K562 (cell line): ENCODE data around the gene NPAS2. TPM values are rescaled to one million over a fixed set of nuclear protein-coding genes. Genes with fewer than 3 reads are reported as not detected.

Source experiments
- ATAC-seq: fragments of 200-7000 bp; cut with Tn5 transposase; 3 replicates; pipeline ENCODE4 v1.9.1; 2020; ENCODE audit warnings: moderate library complexity
- BruUV-seq: library from RNA; stranded (reverse); fragments of 400-500 nt; replicated peaks from 2 replicates; lab custom pipeline; 2021; lab: Mats Ljungman, UMichigan
- CTCF ChIA-PET: fragments of 300-600 bp; formaldehyde crosslinking; extraction: SDS; loops from one replicate; lab custom pipeline; 2021; ENCODE audit warnings: low intra/inter-chr PET ratio; lab: Yijun Ruan, JAX
- POLR2A ChIA-PET: fragments of 300-600, 350-650 bp; sonication (Branson Sonifier 250); formaldehyde crosslinking; extraction: SDS; loops from one replicate; lab custom pipeline; 2021; ENCODE audit warnings: antibody characterized with exemption, inconsistent platforms; lab: Yijun Ruan, JAX
- DNase-seq, 4 experiments: peaks; one replicate each; pipeline versions ENCODE4 v3.0.0 to v3.0.0-alpha.2; 2011 to 2018; ENCODE audit warnings: low spot score in 3 of 4, mixed read lengths in 3 of 4; ENCODE audit errors: extremely low read depth in 1 of 4
- FAIRE-seq: peaks from 2 replicates; lab custom pipeline; 2011; peaks lifted over from hg19 to GRCh38; lab: Jason Lieb, UNC
- H2AFZ ChIP-seq: 2 replicates; pipeline ENCODE4 v1.6.0; 2011; ENCODE audit warnings: low read depth, low read length, control low read depth, inconsistent platforms
- H3K27ac ChIP-seq: fragments of 200-600 bp; 3 replicates; pipeline ENCODE4 v1.8.0; 2011; ENCODE audit warnings: low read depth, mild to moderate bottlenecking, control low read depth, inconsistent platforms, low read length, moderate library complexity, mixed read lengths; ENCODE audit errors: extremely low read depth
- H3K27me3 ChIP-seq, 2 experiments: fragments of 300-600 bp in 1 of 2; 2 replicates in 1 of 2; 3 replicates in 1 of 2; pipeline versions ENCODE4 v1.6.0 to v1.8.0; 2011; ENCODE audit warnings: inconsistent platforms in 2 of 2, low read length in 2 of 2, mild to moderate bottlenecking in 1 of 2, mixed read lengths in 1 of 2, moderate library complexity in 1 of 2; ENCODE audit not compliant: control insufficient read depth in 2 of 2, insufficient read depth in 2 of 2
- H3K36me3 ChIP-seq: fragments of 300-600 bp; 3 replicates; pipeline ENCODE4 v1.8.0; 2011; ENCODE audit warnings: mild to moderate bottlenecking, low read length, inconsistent platforms; ENCODE audit not compliant: control insufficient read depth, insufficient read depth
- H3K4me1 ChIP-seq, 2 experiments: fragments of 200-600 bp in 1 of 2; replicated peaks in 1 of 2; 2 replicates in 1 of 2; 3 replicates in 1 of 2; pipeline versions ENCODE4 v1.5.1 to v1.8.0; 2011; ENCODE audit warnings: inconsistent platforms in 2 of 2, low read length in 2 of 2, mild to moderate bottlenecking in 1 of 2, mixed read lengths in 1 of 2, moderate library complexity in 1 of 2; ENCODE audit not compliant: control insufficient read depth in 2 of 2, insufficient read depth in 2 of 2
- H3K4me2 ChIP-seq: 2 replicates; pipeline ENCODE4 v1.6.1; 2011; ENCODE audit warnings: low read length, control low read depth, inconsistent platforms, mixed read lengths; ENCODE audit not compliant: insufficient read depth
- H3K4me3 ChIP-seq: fragments of 200-600 bp; sonication (generic), shearing (Covaris generic); 2 replicates; pipeline ENCODE4 v1.5.1; 2016; ENCODE audit warnings: control low read depth, inconsistent platforms
- H3K79me2 ChIP-seq: fragments of 200-600 bp; 3 replicates; pipeline ENCODE4 v1.8.0; 2011; ENCODE audit warnings: low read length, inconsistent platforms; ENCODE audit not compliant: control insufficient read depth, insufficient read depth
- H3K9ac ChIP-seq, 2 experiments: 2 replicates each; pipeline versions ENCODE4 v1.6.0 to v1.6.1; 2011; ENCODE audit warnings: low read depth in 2 of 2, low read length in 2 of 2, control low read depth in 1 of 2, inconsistent platforms in 1 of 2, mild to moderate bottlenecking in 1 of 2, mixed read lengths in 1 of 2; ENCODE audit not compliant: insufficient read depth in 1 of 2
- H3K9me1 ChIP-seq: one replicate; pipeline ENCODE4 v1.6.0; 2011; ENCODE audit warnings: inconsistent platforms, mild to moderate bottlenecking, low read length, moderate library complexity; ENCODE audit not compliant: control insufficient read depth, insufficient read depth
- H3K9me3 ChIP-seq: replicated peaks from 2 replicates; pipeline ENCODE4 v1.5.1; 2011; ENCODE audit warnings: low read depth, low read length, inconsistent platforms; ENCODE audit not compliant: control insufficient read depth, insufficient read depth
- H4K20me1 ChIP-seq: replicated peaks from 2 replicates; pipeline ENCODE4 v1.6.1; 2011; ENCODE audit warnings: low read length, inconsistent platforms, mixed read lengths; ENCODE audit not compliant: control insufficient read depth, insufficient read depth
- BHLHE40 ChIP-seq: IDR thresholded peaks from 2 replicates; pipeline ENCODE4 v1.6.1; 2011; ENCODE audit warnings: low read length, improper control_type of control experiment
- CCNT2 ChIP-seq: IDR thresholded peaks from 2 replicates; pipeline ENCODE4 v1.6.1; 2011; ENCODE audit warnings: borderline replicate concordance, low read depth, mild to moderate bottlenecking, moderate library complexity, mixed read lengths, low read length; ENCODE audit not compliant: insufficient read length; ENCODE audit errors: extremely low read depth
- CEBPB ChIP-seq: fragments of 450-650 bp; IDR thresholded peaks from 2 replicates; pipeline ENCODE4 v1.6.1; 2016; ENCODE audit warnings: missing genetic modification characterization, missing compliant biosample characterization
- HSF4 ChIP-seq: fragments of 250-450 bp; sonication (Bioruptor Pico); IDR thresholded peaks from 2 replicates; pipeline ENCODE4 v2.1.2; 2022; ENCODE audit warnings: mild to moderate bottlenecking, moderate library complexity, borderline replicate concordance
- MCM2 ChIP-seq: fragments of 450-650 bp; IDR thresholded peaks from 2 replicates; pipeline ENCODE4 v1.6.1; 2017; ENCODE audit warnings: low read depth, mild to moderate bottlenecking
- NFRKB ChIP-seq: fragments of 450-650 bp; IDR thresholded peaks from 2 replicates; pipeline ENCODE4 v1.6.1; 2016; ENCODE audit warnings: low read depth
- RBM22 ChIP-seq: fragments of 200-400 bp; formaldehyde crosslinking; IDR thresholded peaks from 2 replicates; pipeline ENCODE4 v1.6.1; 2018; ENCODE audit warnings: low read length, low read depth; ENCODE audit not compliant: poor library complexity, severe bottlenecking
- SIRT6 ChIP-seq: IDR thresholded peaks from one replicate; pipeline ENCODE4 v1.6.1; 2012; ENCODE audit warnings: low read depth, mild to moderate bottlenecking, control low read depth, inconsistent platforms, low read length, moderate library complexity
- TCF7 ChIP-seq: sonication (generic); IDR thresholded peaks from 2 replicates; pipeline ENCODE4 v1.6.1; 2016; ENCODE audit warnings: antibody characterized with exemption, borderline replicate concordance
- THRAP3 ChIP-seq: fragments of 450-650 bp; IDR thresholded peaks from 2 replicates; pipeline ENCODE4 v1.6.1; 2016; ENCODE audit warnings: mild to moderate bottlenecking, inconsistent platforms, borderline replicate concordance
- ZNF175 ChIP-seq: fragments of 200-800 bp; sonication (Bioruptor generic); IDR thresholded peaks from 2 replicates; pipeline ENCODE4 v1.6.1; 2016; ENCODE audit warnings: low read depth, mild to moderate bottlenecking, missing genetic modification characterization, missing compliant biosample characterization
- WGBS: fragments of 100-300 bp; shearing (Covaris generic); methylation state at CpG from one replicate; pipeline ENCODE4 v1.1.6; 2016; ENCODE audit warnings: low coverage, mixed read lengths; ENCODE audit not compliant: insufficient coverage; ENCODE audit errors: missing lambda C conversion rate; 5-methylcytosine and 5-hydroxymethylcytosine counted together
- in situ Hi-C: fragments of 300-500 bp; cut with MboI; formaldehyde crosslinking; loops from 4 replicates; pipeline ENCODE4 v1.15.0; 2018; ENCODE audit warnings: inconsistent platforms, mixed read lengths
- intact Hi-C: fragments of 100-400 bp; cut with micrococcal nuclease; formaldehyde crosslinking; loops from 2 replicates; pipeline ENCODE4 v1.14.2; 2022
- polyA plus RNA-seq, 8 experiments: library from polyadenylated mRNA; depleted of rRNA in 4 of 8; stranded (reverse) in 5 of 8; unstranded in 3 of 8; fragments of >200 nt; fragmentation: Nextera tagmentation in 2 of 8; fragmentation: Illumina TruSeq in 1 of 8; extraction: Ambion mirVana in 2 of 8; extraction: Trizol in 1 of 8; gene quantifications; 2 replicates each; pipeline versions ENCODE4 v1.2.1 to v1.2.3, GENCODE V29; 2011 to 2014; ENCODE audit warnings: inconsistent platforms in 1 of 8, missing spikeins in 1 of 8
- total RNA-seq, 7 experiments: library from RNA; depleted of rRNA in 6 of 7; stranded (reverse); fragments of >200 nt in 6 of 7; fragmentation: Illumina TruSeq in 2 of 7; extraction: Trizol in 2 of 7; gene quantifications; 2 replicates each; pipeline versions ENCODE4 v1.2.1 to v1.2.3, GENCODE V29; 2011 to 2021; ENCODE audit warnings: low replicate concordance in 1 of 7
- TF ChIP-seq, protein P1 (sequence below): fragments of 450-650 bp; formaldehyde crosslinking; IDR thresholded peaks from 2 replicates; pipeline ENCODE4 v1.4.0; 2022; ENCODE audit warnings: missing genetic modification characterization

The NPAS2 gene
- total and polyA plus RNA-seq, 9 of the 15 experiments (the other 6 are each of a cell fraction or from before 2014, with no cell fraction given), result 0.06 to 0.29 (median 0.07) TPM; not detected in 5

DNA sequence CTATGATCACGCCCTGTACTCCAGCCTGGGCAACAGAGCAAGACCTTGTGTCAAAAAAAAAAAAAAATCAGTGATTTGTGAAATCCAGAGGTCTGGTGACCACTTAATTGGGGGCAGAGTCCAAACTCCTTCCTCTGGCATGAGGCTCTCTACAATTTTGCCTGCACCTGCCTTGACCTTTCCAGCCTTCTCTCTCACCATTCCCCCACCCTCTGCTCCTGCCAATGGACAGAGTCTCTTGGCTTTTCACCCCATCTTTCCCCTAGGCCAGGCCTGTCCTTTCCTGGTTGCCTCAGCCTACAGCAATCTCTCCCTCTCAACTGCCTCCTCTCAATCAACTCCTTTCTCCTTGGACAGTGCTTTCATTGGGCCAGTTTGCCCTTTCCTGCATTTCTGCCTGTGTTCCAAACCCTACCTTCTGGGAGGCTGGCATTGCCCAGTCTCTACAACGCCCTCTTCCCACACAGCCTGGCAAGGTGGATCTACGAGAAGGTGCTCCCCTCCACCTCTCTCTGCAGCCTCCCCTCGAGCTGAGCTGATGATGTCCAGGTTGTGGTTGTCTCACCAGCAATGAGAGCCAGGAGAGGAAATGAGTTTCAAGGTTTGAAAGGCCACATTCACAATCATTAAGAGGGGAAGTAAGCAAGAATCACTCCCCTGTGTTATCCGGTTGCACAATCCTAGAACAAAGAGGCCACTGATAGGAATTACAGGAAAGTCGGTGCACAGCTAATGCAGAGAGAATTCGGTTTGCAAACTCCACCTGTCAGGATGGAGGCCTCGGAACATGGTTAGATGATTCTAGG, 39.5 kb upstream of the NPAS2 start:
- no peaks in the 10 kb centered on the region for H3K9me1 ChIP-seq
- H3K4me3 ChIP-seq, result no peak overlapping the region
- TF ChIP-seq RBM22 (no peak), CEBPB (tag) (peak; percentile 41; the same call in 1 of the 2 replicates)
- no peaks in the 10 kb centered on the region for H4K20me1 ChIP-seq
- no peak overlapping the region for H3K9ac ChIP-seq
- FAIRE-seq, result no peak
- POLR2A ChIA-PET, result no interaction called here
- BruUV-seq, result no TSS peak
- ATAC-seq, result no peak
- in situ Hi-C loops (no loop called here), intact Hi-C loops (no loop called here)
- no peaks in the 10 kb centered on the region for H3K79me2 ChIP-seq
- no peaks in the 10 kb centered on the region for H3K4me1 ChIP-seq
- no peak overlapping the region for H2AFZ ChIP-seq
- H3K9me3 ChIP-seq, result no peaks in the 10 kb centered on the region
- peaks cover 14 to 58% of the 10 kb centered on the region in 2 experiments; a peak in 4 of 5 replicates for H3K27me3 ChIP-seq
- H3K36me3 ChIP-seq, result no peaks in the 10 kb centered on the region
- no peak overlapping the region for H3K4me2 ChIP-seq
- CTCF ChIA-PET, result no interaction called here
- no peak for DNase-seq
- no peak overlapping the region for H3K27ac ChIP-seq
- 0% methylated on average over 7 of the region's 8 CpGs for WGBS

DNA sequence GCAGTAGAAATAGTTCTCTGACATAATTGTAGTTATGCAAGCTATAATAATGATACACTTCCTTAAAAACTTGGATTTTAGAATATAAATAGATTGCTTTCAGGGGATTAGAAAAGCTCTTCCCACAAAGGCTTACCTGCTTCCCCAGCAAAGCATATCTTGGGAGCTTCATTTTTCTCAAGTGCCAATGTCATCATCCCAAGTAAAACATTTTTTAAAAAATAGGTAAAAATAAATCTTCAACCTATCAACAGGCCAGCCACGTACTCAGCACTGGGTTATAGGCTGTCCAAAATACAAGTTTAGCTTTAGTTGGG, 39.0 kb upstream of the NPAS2 start:
- in situ Hi-C loops, result no loop called here
- ATAC-seq (no peak), FAIRE-seq (no peak), DNase-seq (no peak)
- Histone ChIP-seq H3K4me3 (no peak overlapping the region), H3K36me3 (no peaks in the 10 kb centered on the region), H3K4me1 (no peaks in the 10 kb centered on the region), H3K9ac (no peak overlapping the region), H3K79me2 (no peaks in the 10 kb centered on the region), H3K27me3 (peaks cover 17 to 63% of the 10 kb centered on the region in 2 experiments; a peak in 4 of 5 replicates), H3K9me1 (no peaks in the 10 kb centered on the region), H3K9me3 (no peaks in the 10 kb centered on the region), H2AFZ (no peak overlapping the region), H4K20me1 (no peaks in the 10 kb centered on the region), H3K27ac (no peak overlapping the region), H3K4me2 (no peak overlapping the region)
- POLR2A ChIA-PET, result no interaction called here
- BruUV-seq, result no TSS peak
- CTCF ChIA-PET, result no interaction called here
- 0% methylated on average over 1 of the region's 1 CpG for WGBS
- TF ChIP-seq BHLHE40 (no peak), ZNF175 (CRISPR knock-in tag) (no peak), THRAP3 (no peak), MCM2 (no peak), CCNT2 (no peak), NFRKB (no peak), HSF4 (CRISPR knock-in tag) (no peak), SIRT6 (no peak), TCF7 (no peak)
- TF ChIP-seq, protein P1, sequence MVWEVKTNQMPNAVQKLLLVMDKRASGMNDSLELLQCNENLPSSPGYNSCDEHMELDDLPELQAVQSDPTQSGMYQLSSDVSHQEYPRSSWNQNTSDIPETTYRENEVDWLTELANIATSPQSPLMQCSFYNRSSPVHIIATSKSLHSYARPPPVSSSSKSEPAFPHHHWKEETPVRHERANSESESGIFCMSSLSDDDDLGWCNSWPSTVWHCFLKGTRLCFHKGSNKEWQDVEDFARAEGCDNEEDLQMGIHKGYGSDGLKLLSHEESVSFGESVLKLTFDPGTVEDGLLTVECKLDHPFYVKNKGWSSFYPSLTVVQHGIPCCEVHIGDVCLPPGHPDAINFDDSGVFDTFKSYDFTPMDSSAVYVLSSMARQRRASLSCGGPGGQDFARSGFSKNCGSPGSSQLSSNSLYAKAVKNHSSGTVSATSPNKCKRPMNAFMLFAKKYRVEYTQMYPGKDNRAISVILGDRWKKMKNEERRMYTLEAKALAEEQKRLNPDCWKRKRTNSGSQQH (CRISPR knock-in tag), result no peak
- intact Hi-C loops, result no loop called here
